Adipose tissue (tissue), 3 donors: ENCODE measurements around the gene KRT80. TPM values are rescaled to one million over a fixed set of nuclear protein-coding genes. Genes with fewer than 3 reads are reported as not detected.

ENCODE experiments used
- H3K27ac ChIP-seq: one replicate; pipeline ENCODE4 v1.5.1; 2013; ENCODE audit warnings: low read depth, low read length
- WGBS, 3 donors: extraction: QIAGEN DNeasy Blood & Tissue Kit; methylation state at CpG; one replicate each; pipeline ENCODE4 v1.1.7; 2013; 5-methylcytosine and 5-hydroxymethylcytosine counted together
- polyA plus RNA-seq, 3 donors: library from polyadenylated mRNA; stranded (reverse); fragments of 200-250 nt; gene quantifications; one replicate each; pipeline ENCODE4 v1.2.3, GENCODE V29; 2013
- donor health status: healthy with polysubstance abuse.
- donor health status: Bipolar disorder and iron deficiency.
- donor health status: healthy.

Gene KRT80
- polyA plus RNA-seq, 3 donors, result 0.19 to 5.4 (median 0.22) TPM

DNA sequence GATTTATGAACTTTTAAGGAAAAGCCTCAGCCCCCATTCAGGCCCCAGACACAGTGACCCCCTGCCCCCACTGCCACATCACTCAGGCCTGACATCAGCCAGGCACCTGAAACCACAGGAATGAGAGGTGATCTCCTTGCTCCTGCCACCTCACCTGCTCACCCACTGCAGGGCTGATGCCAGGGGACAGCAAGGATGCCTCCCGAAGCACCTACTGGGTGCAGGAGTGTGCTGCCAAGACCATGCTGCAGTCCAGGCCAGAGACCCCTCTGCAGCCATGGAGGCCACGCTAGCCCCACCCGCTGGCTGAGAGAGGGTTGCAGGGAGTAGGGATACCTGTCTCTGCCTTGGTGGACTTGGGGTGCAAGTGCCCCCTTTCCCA lies 22.6 kb upstream of the KRT80 start:
- 66 to 89% (median 87%) methylated on average over 3 of the region's 3 CpGs for WGBS, 3 donors
- H3K27ac ChIP-seq, result no peak overlapping the region

DNA sequence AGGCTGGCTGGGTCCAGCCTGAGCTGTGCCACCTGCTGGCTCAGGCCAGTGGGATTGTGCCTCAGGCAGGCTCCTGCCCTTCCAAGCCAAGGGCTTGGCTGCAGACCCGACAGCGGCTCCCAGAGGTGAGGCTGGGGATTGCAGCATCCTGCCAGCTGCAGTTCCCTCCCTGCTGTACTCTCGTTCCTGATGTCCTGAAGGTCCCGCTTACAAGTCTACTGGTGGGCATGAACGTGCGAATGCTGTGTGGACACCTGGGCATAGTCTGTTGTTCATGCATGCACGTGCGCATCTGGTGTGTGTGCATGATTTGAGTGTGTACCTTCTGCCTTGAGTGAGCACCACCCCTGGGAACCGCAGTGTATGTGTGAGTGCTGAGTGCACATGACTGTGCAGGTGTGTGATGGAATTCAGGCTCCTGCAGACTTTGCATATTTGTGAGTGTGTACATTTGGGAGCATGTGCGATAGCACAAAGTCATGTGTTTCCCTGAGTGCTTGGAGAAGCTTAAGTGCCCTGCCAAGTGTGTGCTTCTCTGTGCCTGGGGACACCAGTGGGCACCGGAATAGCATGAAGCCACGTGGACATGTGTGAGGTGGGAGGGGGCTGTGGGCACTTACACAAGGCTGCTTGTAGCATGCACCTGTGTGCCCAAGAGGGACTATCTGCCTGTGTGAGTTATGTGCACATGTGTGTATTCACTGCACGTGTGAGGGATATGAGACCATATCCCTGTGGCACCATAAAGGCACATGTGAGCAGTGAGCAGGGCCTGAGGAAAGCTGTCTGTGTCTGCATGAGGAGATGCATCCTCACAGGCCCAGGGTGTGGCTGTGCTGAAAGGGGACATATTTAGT lies 22.0 kb upstream of the KRT80 start:
- H3K27ac ChIP-seq, result no peak overlapping the region
- WGBS, 3 donors, result 24 to 39% (median 38%) methylated on average over 13 of the region's 13 CpGs

DNA sequence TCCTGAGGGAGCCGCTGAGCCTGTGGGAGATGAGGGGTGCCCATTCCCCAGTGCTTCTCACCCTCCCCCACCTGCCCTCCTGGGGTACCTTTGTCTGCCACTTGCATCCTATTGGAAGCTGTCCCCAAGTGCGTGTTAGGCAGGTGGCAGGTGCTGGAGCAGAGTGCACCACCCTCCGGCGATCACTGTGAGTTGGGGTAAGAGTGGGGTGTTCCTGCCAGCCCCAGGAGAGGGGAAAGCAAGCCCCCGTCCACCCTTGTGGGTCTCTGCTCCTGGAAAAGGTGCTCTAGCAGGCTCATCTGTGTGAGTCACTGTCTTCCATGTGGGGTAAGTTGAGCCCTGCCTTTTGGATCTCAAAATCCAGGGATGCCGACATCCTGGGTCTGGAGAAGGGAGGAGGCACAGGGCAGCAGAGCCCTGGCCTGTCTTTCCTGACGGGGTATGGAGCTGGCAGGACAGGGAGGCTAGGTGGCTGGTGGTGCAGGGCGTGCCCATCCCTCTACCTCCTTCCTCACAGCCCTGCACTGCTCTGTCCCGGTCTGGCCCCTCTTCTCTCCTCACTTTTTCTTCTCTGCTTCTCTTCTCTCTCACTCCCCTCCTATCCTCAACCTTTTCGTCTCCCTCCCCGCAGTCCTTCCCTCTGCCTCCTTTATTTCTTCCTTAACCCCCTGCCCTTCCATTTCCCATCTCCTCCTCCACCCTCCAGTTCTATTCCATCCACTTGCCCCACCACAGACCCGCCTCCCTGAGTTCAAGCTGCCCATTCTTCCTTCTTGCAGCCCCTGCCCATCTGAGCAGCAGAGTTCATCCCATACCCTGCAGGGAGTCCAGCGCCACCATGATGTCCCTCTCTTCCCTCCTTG lies 21.1 kb upstream of the KRT80 start:
- 73 to 85% (median 80%) methylated on average over 13 of the region's 13 CpGs for WGBS, 3 donors
- no peak overlapping the region for H3K27ac ChIP-seq

DNA sequence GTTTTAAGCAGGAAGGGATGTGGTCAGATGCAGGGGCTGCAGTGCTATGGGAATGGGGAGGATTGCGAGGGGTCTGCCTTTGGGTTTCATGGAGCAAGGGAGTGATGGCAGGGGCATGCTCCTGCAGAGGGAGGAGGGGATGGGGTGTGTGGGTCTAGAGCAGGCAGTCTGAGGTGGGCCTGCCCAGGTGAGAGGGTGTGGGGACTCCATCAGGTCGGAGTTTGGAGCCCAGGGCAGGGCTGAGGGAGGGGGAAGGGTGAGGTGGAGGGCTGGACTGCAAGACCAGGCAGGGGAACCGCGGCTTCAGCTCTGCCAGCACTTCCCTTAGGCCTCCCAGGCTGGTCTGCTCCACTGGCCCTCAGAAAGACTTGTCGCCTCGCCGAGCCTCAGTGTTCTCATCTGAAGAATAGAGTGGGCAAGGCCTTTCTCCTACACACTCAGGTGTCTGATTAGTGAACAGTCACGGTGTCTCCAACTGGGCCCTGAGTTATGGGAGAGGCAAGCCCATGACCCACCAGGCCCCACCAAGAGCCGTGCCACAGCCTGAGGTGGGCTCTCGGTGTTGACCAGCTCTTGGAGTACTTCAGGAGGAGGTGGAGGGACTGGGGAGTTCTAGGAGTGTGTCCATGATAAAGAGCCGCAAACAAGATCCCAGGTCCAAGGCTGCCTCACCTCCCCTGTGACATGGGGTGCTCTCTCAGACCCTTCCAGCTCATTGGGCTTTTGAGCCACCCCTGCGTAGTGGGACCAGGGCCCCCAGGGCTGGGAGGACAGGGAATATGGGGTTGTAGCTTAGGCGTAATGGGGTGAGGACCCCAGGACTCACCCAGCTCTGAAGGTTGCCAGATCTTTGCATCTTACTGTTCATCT lies 20.1 kb upstream of the KRT80 start:
- 91 to 94% (median 91%) methylated on average over 13 of the region's 13 CpGs for WGBS, 3 donors
- H3K27ac ChIP-seq, result no peak overlapping the region

DNA sequence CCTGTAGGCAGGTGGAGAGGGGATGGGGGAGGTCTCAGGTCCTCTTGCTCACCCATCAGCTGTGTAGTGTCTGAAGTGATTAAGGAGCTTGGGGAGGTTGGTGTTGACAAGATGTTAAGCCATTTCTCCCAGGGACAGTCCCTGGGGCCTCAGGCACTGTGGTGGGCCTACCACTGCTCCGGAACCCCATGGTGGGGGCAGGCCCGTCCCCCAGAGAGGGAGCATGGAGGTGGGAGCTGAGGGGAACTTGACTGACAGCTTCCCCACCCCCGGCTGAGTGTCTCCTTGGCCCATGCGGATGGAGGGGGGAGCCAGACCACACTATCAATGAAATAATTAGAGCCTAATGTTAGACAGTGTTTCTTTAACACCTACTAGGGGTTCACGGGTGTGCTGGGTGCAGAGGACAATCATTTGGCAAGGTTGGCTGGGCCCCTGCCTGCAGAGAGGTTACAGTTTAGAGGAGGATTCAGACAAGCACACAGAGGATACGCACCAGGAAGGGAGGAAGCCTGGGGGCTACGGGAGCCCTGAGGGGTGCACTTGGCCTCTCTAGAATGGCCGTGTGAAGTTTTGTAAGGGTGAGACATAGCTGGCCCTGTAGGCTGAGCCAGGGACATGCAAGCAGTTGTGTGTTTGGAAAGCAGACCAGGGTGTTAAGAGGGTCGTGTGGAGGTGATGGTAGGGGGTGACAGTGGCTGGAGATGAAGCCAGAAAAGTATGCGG lies 19.3 kb upstream of the KRT80 start:
- H3K27ac ChIP-seq, result no peak overlapping the region
- WGBS, 3 donors, result 74 to 81% (median 76%) methylated on average over 10 of the region's 10 CpGs

DNA sequence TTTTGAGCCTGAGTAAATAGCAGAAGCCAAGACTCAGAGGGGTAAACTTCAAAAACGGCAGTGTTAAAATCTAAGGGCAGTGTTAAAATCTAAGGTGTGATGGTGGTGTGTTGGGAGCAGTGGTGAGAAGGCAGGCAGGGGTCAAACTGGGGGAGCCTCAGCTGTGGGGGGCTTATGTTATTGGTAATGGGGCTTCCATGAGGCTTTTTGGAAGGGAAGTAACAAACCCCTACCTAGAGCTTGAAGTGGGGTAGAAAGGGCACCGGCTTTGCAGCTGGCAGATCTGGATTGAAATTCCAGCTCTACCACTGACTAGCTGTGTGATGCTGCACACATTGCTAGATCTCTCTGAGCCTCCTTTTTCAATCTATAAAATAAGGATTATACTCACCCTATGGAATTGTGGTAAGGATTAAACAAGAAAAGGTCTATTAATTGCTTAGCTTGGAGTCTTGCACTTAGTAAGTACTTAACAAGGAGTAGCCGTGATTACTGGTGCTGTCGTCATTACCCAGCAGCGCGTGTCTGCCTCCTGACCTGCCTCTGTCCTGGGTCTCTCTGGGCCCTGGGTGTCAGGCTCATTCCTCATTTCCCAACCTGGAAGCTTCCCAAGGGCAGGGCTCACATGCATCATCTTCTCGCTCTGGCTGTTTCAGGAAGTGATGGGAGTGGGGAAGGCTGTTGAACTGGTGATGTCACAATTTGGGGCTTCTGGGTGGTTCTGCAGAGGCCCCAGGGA lies 18.5 kb upstream of the KRT80 start:
- WGBS, 3 donors, result 61 to 95% (median 70%) methylated on average over 7 of the region's 7 CpGs
- no peak overlapping the region for H3K27ac ChIP-seq

DNA sequence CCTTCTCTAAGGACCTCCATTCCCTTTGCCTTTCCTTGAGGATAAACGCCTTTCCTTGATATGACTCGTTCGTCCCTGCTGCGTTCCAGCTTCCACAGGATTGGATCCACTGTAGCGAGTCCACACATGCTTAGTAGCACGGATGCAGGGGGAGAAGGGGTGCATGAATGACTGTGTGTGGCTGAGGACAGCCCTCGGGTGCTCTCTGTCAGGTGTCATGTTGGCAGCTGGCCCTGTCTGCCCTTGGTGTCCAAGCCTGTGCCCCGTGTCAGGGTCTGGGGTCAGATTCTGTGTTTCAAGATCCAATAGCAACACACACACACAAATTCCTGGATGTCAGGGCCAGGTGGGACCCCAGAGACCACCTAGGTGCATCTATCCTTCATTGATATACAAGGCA lies 17.5 kb upstream of the KRT80 start:
- WGBS, 3 donors, result 70 to 83% (median 81%) methylated on average over 8 of the region's 8 CpGs

DNA sequence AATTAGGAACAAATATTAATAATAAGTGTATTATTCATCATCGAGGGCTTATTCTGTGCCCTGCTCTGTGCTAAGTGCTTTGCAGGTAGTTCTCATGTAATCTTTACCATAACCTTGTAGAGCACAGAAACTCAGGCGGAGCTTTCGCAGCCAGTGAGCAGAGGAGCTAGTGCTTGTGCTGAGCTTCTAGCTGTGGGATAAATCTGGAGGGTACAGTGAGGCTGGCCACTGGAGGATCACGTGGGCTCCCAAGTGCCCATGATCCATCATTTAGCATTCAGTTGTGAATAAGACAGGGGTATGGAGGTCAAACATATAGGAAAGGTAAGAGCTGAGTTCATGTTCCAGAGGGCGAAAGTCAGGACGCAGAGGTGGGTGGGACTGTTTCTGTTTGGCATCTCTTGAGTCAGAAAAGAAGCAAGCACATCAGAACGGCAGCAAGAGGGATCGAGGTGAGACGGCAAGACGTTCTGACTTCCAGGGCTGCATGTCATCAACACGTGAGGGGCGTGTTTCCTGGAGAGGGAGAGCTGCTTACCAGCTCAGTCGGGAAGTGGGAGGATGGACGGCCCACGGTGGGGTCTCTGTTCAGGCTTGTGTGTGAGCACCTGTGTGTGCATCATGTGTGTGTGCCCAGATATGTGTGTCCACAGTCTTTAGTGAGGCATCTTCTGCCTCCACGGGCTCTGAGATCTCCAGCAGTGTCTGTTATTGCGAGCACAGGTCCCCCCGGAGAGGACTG lies 16.8 kb upstream of the KRT80 start:
- WGBS, 3 donors, result 64 to 80% (median 66%) methylated on average over 18 of the region's 18 CpGs

More for the DNA sequence above, 17.5 kb upstream of the KRT80 start:
- no peak overlapping the region for H3K27ac ChIP-seq

DNA sequence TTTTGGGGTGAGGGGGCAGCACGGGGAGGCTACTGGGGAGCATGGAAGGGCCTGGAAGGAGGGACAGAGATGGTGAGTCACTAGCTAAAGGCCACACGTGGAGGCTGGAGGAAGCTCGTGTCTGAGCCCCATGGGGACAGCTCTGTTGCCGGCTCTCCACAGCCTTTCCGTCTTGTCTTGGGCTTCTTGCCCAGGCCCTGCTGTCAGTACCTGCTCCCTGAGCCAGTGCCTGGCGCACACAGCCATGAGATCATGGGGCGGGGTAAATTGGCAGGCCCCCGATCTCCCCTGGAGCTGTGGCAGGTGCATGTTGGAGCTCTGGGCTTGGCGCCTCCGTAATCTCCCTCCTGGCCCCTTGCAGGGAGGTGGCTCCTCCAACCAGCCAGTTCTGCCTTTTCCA lies 16.1 kb upstream of the KRT80 start:
- WGBS, 3 donors, result 6 to 28% (median 26%) methylated on average over 10 of the region's 10 CpGs
- H3K27ac ChIP-seq, result no peak overlapping the region

More for the DNA sequence above, 16.8 kb upstream of the KRT80 start:
- no peak overlapping the region for H3K27ac ChIP-seq

DNA sequence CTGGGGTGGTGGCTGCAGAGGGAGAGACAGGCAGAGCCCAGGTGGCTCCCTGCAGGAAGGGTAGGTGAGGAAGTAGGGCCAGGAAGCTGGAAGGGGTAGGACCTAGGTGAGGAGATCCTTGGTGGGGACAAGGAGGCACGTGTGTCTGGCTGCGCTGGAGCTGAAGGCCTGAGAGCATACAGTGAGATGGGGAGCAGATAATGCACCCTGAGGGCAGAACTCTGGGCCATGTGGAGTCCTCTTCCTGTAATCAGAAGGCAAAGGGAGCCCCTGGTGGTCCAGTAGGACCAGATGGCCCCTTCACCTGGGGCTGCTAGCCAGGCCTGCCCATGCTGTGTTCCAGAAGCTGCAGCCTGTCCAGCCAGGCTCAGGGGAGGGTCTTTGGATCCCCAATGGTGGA lies 15.3 kb upstream of the KRT80 start:
- 92 to 100% (median 96%) methylated on average over 2 of the region's 2 CpGs for WGBS, 3 donors

DNA sequence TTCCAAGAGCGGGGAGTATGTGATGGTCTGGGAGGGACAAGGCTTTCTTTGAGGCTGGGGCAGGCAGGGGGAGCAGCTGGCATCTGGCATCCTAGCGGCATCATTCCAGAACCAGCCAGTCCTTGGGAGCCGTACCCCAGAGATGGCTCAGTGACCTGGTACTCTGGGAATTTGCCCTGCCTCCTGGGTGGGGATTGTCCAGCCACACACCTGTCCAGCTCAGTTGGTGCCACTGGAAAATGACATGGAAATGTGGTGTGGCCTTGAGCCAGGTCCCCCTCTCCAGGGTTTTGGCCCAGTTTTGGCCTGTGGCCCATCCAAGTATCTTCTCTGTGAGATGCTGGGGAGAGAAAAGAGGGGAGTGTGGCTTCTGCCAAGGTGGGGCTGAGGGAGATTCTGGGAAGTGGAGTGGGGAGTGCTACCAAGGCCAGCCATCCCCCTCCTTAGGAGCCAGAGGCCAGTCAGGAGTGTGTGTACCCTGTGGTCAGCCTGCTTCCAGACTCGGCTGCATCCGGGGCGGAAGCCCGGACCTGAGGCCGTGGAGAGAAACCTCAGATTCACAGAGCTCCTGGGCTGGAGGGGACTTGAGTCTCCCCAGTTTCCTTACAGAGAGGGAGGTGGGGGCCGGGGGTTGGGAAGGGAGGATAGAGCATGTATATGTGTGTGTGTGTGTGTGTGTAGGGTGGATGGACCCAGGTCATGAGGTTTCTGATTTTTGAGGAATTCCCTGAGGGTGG lies 14.7 kb upstream of the KRT80 start:
- 94 to 99% (median 97%) methylated on average over 9 of the region's 9 CpGs for WGBS, 3 donors
- no peak overlapping the region for H3K27ac ChIP-seq

More for the DNA sequence above, 15.3 kb upstream of the KRT80 start:
- no peak overlapping the region for H3K27ac ChIP-seq

DNA sequence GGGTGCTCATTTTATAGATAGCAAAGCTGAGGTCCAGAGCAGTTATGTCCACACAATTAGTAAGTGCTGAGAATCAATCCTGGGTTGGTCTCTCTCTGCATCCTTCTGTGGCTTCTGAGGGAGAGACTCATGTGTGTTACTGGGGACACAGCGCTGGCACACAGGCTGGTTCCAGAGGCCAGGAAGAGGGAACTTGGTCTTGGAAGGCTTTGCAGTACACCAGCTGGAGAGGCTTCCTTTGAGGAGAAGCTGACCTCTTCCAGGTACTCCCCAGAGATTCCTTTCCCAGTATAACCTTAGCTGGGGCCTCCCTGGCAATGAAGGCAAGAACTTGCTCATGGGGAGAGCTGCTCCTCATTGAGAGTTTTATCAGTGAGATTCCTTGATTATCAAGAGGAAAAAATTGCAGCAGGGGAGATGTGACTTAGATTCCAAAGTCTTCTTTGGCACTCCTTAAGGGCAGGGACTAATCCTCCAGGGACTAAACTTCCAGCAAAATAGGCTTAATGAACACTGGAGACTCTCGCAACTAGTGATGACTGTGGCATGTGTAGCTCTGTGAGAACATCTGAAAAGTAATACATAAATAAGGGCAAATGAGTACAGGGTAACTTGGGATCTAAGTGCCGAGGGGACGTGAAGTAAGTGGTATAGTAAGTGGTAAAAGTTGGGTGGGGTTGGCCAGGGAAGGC lies 13.9 kb upstream of the KRT80 start:
- 91 to 96% (median 93%) methylated on average over 4 of the region's 4 CpGs for WGBS, 3 donors
- no peak overlapping the region for H3K27ac ChIP-seq

DNA sequence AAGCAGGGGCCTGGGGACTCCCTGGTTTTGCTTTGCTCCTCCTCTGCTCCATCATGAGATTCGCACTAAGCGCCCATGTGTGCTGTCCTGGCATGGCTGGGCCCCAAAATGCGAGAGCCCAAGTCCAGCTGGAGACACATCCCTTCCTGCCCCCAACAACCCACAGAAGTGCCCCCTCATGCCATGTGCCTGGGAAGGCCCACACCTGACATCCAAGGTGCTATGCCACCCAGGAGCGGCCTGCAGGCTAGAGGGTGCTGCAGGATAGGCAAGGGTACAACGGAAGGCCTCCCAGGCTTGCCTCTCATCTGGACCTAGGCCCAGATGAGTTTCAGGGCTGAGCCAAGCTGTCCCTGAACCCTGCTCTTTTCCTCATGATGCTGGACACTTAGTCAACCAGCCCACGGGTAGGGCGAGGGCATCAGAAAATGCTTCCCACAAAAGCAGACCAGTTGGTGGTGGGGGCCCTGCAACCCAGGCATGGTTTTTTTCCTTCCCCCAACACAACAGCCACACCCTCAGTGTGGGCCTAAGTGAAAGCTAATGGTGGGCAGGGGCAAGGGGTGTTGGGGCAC lies 13.2 kb upstream of the KRT80 start:
- 92 to 93% (median 92%) methylated on average over 7 of the region's 7 CpGs for WGBS, 3 donors
- H3K27ac ChIP-seq, result no peak overlapping the region

DNA sequence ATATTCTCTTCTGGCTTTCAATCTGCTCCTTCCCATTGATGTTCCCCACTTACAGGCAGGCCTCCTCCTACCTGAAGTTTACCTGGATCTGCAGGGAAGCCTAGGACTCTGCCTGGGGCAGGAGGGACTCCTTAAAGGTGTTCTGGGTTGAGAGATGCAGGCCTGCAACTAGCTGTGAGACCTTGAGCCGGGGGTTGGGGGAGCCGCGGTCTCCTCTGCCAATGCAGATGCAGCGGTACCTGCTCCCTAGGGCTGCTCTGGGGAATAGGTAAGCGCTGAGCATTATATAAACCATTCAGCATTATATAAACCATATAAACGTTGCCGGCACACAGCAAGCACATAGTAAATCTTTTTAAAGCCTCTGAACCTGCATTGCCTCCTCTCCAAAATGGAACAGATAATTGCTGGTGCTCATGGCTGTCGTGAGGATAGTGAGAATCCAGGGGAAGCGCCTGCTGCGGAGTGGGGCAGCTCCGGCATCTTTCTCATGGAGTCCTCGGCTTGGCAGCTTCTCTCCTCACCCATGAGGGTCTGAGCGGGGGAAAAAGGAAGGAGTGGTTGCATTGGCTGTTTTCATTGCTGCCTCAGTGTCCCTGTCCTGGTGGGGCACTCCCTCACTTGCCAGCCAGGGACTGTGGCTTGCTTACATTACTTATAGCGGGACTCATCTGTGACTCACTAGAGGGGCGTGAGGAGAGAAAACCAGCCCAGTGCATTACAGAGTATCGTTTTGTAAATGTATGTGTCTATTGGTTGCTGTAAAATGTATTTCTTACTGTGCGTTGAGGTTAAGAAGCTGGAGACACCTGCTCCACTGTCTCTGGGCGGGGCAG lies 12.5 kb upstream of the KRT80 start:
- H3K27ac ChIP-seq, result no peak overlapping the region
- 88 to 94% (median 94%) methylated on average over 18 of the region's 18 CpGs for WGBS, 3 donors
